Effector memory CD4-positive, alpha-beta T cell (primary cell): Measurements from ENCODE around the gene SEL1L.
"Not testable (repeated sequence)": the region's sequence is repeated elsewhere in the genome, so short reads cannot be mapped to it uniquely, and the experiment has no call there.

Experiments used
- DNase-seq, 3 donors: peaks; one replicate each; pipeline ENCODE4 v3.0.0-alpha.2; 2020
- H3K27ac ChIP-seq: 2 replicates; pipeline ENCODE4 v1.7.0; 2013; ENCODE audit warnings: mild to moderate bottlenecking, low read length, moderate library complexity; ENCODE audit not compliant: insufficient read depth, poor library complexity, severe bottlenecking
- H3K27me3 ChIP-seq: replicated peaks from 2 replicates; pipeline ENCODE4 v1.7.0; 2013; ENCODE audit warnings: mild to moderate bottlenecking, low read length; ENCODE audit not compliant: insufficient read depth, control insufficient read depth, poor library complexity, severe bottlenecking
- H3K36me3 ChIP-seq: 2 replicates; pipeline ENCODE4 v1.7.0; 2013; ENCODE audit warnings: mild to moderate bottlenecking, low read length, moderate library complexity; ENCODE audit not compliant: control insufficient read depth, insufficient read depth
- H3K4me1 ChIP-seq: 2 replicates; pipeline ENCODE4 v1.7.0; 2013; ENCODE audit warnings: low read length, mild to moderate bottlenecking; ENCODE audit not compliant: control insufficient read depth, insufficient read depth, poor library complexity, severe bottlenecking
- H3K4me3 ChIP-seq: 2 replicates; pipeline ENCODE4 v1.7.0; 2013; ENCODE audit warnings: low read length, low read depth, mild to moderate bottlenecking; ENCODE audit not compliant: insufficient read depth, poor library complexity, severe bottlenecking
- H3K9me3 ChIP-seq: 2 replicates; pipeline ENCODE4 v1.7.0; 2013; ENCODE audit warnings: mild to moderate bottlenecking, low read length, moderate library complexity; ENCODE audit not compliant: control insufficient read depth

SEL1L gene

DNA sequence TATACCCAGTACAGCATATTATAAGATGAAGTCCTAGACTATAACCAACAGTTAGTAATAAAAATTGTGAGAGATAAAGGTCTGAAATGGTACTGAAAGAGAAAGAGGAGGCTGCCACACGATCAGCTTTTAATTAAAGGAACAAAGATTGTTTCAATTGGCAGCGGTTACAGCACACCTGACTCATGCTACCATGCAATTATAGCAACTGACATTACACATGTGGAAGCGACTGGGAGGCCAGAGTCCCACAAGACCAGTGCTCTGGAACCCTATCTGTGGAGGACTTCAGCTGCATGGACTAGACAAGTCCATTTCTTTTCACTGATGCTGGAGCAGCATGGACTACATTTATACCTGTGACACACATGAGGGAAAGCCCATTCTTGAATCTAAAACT is 55.2 kb downstream of the SEL1L start:
- Histone ChIP-seq H3K36me3 (peaks cover 37% of the 10 kb centered on the region), H3K27ac (no peak overlapping the region)

DNA sequence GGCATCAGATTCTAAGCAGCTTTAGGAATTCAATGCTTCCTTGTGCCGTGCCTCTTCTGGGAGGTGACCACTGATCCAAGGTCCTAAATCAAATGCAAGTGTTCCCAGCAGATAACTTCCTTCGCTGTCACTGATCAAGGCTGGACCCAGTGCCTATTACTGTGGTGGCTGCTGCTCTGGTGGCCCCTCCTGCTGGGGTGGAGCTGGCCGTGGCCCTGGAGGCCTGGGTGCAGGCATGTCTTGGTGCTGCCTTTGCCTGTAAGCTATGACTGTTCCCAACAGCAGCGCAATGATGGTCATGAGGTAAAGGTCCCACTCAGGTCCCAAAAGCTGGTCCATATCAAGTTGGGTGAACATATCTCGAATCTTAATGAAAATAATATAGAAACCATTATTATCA is 56.8 kb downstream of the SEL1L start:
- H3K27me3 ChIP-seq, result no peaks in the 10 kb centered on the region
- DNase-seq, result no peak
- no peaks in the 10 kb centered on the region for H3K9me3 ChIP-seq
- H3K27ac ChIP-seq, result no peak overlapping the region
- H3K4me3 ChIP-seq, result no peak overlapping the region
- peaks cover 37% of the 10 kb centered on the region for H3K36me3 ChIP-seq
- H3K4me1 ChIP-seq, result no peaks in the 10 kb centered on the region

More for the DNA sequence above, 55.2 kb downstream of the SEL1L start:
- Histone ChIP-seq H3K4me3 (no peak overlapping the region), H3K9me3 (no peaks in the 10 kb centered on the region), H3K4me1 (no peaks in the 10 kb centered on the region), H3K27me3 (no peaks in the 10 kb centered on the region)
- no peak for DNase-seq

DNA sequence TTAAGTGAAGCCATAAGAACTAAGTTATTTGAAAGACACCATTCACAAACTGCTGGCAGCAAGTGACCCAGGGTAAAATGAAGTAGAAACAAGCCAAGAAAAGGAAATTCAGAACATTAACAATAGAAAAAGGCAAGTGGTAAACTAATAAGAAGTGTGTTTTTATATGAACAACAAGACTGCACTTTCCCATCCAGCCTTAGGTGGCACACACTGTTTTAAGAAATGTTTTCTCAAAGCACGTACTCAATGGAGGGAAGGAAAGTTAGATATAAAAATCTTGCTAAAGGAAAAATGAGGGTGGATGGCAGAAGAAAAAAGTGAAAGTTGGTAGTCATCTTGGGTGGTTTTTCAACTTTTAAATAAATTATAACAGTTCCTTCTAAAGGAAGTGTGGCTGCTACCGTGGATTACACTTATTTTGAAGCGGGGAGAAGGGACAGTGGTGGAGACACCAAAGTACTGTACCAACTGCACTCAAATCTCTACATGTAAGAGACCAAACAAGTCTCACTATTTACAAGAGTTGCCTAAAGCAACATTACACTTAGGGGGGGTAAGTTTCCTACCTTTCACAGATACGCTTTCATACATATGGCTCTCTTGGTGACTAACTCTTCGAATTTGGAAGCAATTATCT is 58.8 kb downstream of the SEL1L start:
- Histone ChIP-seq H3K36me3 (peaks cover 32% of the 10 kb centered on the region), H3K27me3 (no peaks in the 10 kb centered on the region), H3K27ac (peak overlapping the region; percentile 55), H3K4me1 (peaks cover 3% of the 10 kb centered on the region), H3K9me3 (no peaks in the 10 kb centered on the region), H3K4me3 (peak overlapping the region; percentile 15)
- no peak for DNase-seq

DNA sequence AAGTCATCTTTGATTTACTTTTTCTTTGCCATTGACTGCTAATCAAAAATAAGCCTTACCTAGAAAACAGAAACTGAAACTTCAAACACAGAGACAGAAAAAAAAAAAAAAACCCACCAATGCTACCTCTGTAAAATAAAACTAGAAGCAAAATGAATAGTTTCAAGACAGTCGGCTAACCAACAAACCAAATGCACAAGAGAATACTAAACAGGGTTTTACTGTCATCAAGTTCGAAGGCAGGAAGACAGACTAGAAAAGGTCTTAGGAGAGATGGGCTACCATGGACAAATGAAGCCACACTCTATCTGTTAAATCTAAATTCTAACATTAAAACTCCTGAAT is 59.5 kb downstream of the SEL1L start:
- Histone ChIP-seq H3K27ac (peak overlapping the region; percentile 55), H3K27me3 (no peaks in the 10 kb centered on the region), H3K4me1 (peaks cover 3% of the 10 kb centered on the region), H3K9me3 (no peaks in the 10 kb centered on the region), H3K36me3 (peaks cover 30% of the 10 kb centered on the region), H3K4me3 (peak overlapping the region; percentile 15)
- no peak for DNase-seq

DNA sequence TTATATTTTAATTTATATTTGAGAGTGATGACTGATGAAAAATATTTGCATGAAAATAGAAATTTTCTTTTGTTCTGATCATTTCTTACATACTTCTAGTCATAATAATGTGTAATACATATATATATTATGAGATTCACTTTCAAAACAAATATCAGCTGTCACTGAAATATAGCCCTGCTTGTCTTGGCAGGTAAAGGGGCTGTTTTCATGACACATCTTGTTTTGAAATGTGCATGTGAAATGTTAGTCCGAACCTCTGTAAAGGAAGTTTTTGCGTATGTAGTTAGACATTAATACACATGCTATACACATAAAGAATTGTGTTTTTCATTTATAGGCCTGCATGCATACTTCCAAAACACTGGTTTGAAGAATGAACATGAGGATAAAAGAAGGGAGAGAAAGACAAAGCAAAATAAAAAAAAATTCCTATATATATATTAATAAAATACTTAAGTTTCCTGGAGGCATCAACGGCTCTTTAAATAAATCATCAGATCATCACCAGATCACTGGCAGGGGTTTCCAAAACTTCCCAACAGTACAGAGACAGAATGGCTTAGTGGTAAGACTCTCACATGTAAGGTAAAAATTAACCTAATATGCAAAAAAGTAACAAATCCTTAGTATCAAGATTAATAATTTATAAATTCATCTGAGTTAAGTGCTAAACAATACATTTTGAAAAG is 60.1 kb downstream of the SEL1L start:
- Histone ChIP-seq H3K4me1 (peaks cover 3% of the 10 kb centered on the region), H3K27ac (no peak overlapping the region), H3K4me3 (no peak overlapping the region), H3K9me3 (no peaks in the 10 kb centered on the region), H3K36me3 (peaks cover 24% of the 10 kb centered on the region), H3K27me3 (no peaks in the 10 kb centered on the region)
- no peak for DNase-seq

DNA sequence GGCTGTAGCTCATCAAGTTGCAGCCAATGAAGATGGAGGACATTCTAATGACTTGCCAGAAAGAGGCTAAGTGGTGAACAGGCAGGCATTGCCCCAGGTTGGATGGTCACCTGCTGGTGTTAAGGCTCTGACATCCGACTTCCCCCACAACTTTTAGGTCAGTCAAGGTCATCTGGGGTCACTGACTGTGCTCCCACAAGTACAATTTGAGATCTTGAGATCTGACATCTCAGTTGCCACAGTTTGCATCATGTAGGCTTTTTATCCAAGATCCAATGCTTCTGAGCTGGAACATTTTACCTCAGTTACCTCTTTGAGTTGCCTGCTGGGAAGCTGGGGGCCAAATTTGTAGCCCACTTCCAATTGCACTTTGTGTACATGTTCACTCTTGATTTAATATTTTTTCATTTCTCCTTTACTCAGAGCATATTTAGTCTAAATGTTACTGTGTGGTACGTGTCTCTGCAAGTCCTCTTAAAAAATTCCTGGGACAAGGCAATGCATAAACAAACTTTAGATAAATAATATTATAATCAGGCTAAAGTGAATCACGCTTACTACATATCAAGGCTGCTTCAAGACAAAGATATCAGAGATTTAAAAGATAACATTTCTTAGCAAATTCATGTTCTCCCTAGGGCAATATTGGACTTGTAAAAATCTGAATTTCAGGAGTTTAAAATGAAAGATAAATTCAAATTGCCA is 61.4 kb downstream of the SEL1L start:
- H3K27me3 ChIP-seq, result no peaks in the 10 kb centered on the region
- no peaks in the 10 kb centered on the region for H3K9me3 ChIP-seq
- peaks cover 3% of the 10 kb centered on the region for H3K4me1 ChIP-seq
- peaks cover 17% of the 10 kb centered on the region for H3K36me3 ChIP-seq
- DNase-seq, result no peak
- H3K4me3 ChIP-seq, result no peak overlapping the region
- H3K27ac ChIP-seq, result no peak overlapping the region

DNA sequence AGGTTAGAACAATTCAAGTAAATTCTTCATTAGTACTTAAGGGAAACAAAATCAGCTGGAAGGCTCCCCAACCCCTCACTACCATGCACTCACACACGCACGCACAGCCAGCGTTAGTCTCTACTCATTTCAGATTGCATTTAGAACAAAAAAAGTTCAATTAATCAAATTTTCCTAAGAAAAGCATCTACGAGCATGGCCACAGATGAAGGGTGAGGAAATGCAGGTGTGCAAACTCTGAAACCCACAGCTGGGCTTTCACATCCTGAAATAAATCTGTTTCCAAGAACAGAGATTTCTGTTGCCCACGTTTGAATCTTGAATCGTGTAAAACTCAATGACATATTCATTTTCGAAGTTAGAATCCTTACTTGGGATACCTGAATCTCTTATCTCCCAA is 62.6 kb downstream of the SEL1L start:
- DNase-seq, result no peak
- H3K27ac ChIP-seq, result no peak overlapping the region
- peaks cover 3% of the 10 kb centered on the region for H3K4me1 ChIP-seq
- no peaks in the 10 kb centered on the region for H3K27me3 ChIP-seq
- no peaks in the 10 kb centered on the region for H3K9me3 ChIP-seq
- no peak overlapping the region for H3K4me3 ChIP-seq
- H3K36me3 ChIP-seq, result peaks cover 6% of the 10 kb centered on the region

DNA sequence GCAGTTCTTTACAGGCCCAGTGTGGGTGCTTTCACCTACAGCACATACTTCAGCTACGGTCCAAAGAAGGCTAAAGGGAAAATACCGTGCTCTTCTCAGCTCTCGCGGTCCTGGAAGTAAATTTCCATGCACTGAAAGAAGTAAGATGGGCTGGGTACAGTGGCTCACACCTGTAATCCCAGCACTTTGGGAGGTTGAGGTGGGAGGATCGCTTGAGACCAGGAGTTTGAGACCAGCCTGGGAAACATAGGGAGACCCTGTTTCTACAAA is 63.2 kb downstream of the SEL1L start:
- H3K27me3 ChIP-seq, H3K4me1 ChIP-seq, H3K4me3 ChIP-seq: not testable (repeated sequence)

DNA sequence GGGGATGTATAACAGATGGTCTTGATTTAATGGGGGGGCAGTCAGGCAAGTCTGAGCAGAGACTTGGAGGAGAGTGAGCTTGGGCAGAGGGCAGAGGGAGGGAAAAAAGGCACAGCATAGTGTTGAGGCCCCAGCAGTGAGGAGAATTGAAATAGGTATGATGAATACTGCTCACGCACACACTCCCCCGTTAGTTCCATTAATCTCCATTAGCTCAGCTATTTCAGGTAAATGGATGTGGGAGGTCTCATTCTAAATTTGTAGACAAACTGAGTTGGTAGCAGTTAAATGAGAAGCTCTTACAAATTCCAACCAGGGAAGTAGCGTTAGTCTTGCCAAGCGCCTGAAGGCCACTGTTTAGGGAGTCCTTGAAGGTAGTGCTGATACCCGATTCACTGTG is 66.8 kb downstream of the SEL1L start:
- no peaks in the 10 kb centered on the region for H3K36me3 ChIP-seq
- H3K9me3 ChIP-seq, result no peaks in the 10 kb centered on the region
- H3K27ac ChIP-seq, result no peak overlapping the region
- no peaks in the 10 kb centered on the region for H3K27me3 ChIP-seq
- no peak for DNase-seq
- no peak overlapping the region for H3K4me3 ChIP-seq
- peaks cover 3% of the 10 kb centered on the region for H3K4me1 ChIP-seq

More for the DNA sequence above, 63.2 kb downstream of the SEL1L start:
- H3K9me3 ChIP-seq, DNase-seq, H3K27ac ChIP-seq, H3K36me3 ChIP-seq: not testable (repeated sequence)

DNA sequence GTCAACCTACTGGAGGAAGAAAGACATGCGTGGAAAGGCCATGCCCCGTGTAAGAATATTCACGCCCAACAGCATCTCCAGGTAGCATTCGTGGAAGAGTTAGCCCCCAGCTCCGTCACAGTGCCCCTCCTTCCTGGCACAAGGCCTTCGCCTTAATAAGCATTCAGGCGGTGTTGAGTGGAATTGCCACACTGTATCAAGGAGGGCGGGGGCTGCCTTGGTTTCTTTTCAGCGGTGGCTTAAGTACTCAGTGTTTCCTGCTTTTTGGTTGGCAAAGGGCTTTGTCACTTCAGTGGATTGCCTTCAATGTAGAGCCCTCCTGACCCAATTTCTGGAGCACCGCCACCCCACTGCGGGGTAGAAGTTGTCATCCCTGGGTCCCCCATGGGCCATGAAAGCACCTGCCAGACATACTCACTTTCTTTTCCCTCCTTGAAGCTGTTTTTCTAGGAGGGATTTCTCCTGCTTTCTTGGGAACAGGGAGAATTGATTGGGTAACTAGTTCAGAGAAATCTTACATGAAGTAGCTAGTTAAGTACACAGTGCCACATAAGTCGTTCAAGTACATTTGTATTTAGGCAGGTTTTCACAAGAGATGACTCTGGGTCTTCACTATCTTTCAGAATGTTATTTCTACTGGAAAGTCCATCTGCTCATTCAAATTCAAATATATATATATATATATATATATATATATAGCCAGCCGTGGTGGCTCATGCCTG is 68.0 kb downstream of the SEL1L start:
- DNase-seq, result no peak
- Histone ChIP-seq H3K4me1 (no peaks in the 10 kb centered on the region), H3K9me3 (no peaks in the 10 kb centered on the region), H3K36me3 (no peaks in the 10 kb centered on the region), H3K27me3 (no peaks in the 10 kb centered on the region), H3K4me3 (no peak overlapping the region), H3K27ac (no peak overlapping the region)
